Lower leg skin (tissue), 4 donors: Measurements from ENCODE around the gene ZER1. TPM values are rescaled to one million over a fixed set of nuclear protein-coding genes. Genes with fewer than 3 reads are reported as not detected.

Experiments used
- DNase-seq, 2 donors: peaks; one replicate each; pipeline ENCODE4 v3.0.0-alpha.2; 2019; ENCODE audit warnings: low spot score in 2 of 2
- H3K4me3 ChIP-seq: fragments of 200-600 bp; sonication (generic); 2 replicates; pipeline ENCODE4 v1.5.1; 2017; ENCODE audit warnings: mild to moderate bottlenecking, low read depth; ENCODE audit not compliant: poor library complexity, severe bottlenecking
- POLR2A ChIP-seq, 2 donors: fragments of 450-650 bp; IDR thresholded peaks; one replicate each; pipeline ENCODE4 v1.6.1; 2016 to 2017; ENCODE audit warnings: antibody characterized with exemption in 2 of 2, mild to moderate bottlenecking in 1 of 2, moderate library complexity in 1 of 2
- WGBS, 2 donors: methylation state at CpG; one replicate each; pipeline ENCODE4 v1.1.5; 2018; 5-methylcytosine and 5-hydroxymethylcytosine counted together
- intact Hi-C: fragments of 100-400 bp; cut with DNase I; formaldehyde crosslinking; loops from one replicate; pipeline ENCODE4 v1.15.0; 2023; ENCODE audit warnings: low total_unique reads
- total RNA-seq, 4 donors: library from RNA; depleted of rRNA; stranded (reverse); fragments of >200 nt; gene quantifications; one replicate each; pipeline ENCODE4 v1.1.0, GENCODE V29; 2016
- TF ChIP-seq, protein P1 (sequence below), 3 donors: fragments of 450-650 bp; IDR thresholded peaks; one replicate each; pipeline ENCODE4 v1.5.1; 2016; ENCODE audit warnings: antibody characterized with exemption in 3 of 3, mild to moderate bottlenecking in 3 of 3, moderate library complexity in 2 of 3

ZER1 gene
- total RNA-seq, 4 donors from 2014 or later = 66.5 to 104 (median 73.2) TPM

DNA sequence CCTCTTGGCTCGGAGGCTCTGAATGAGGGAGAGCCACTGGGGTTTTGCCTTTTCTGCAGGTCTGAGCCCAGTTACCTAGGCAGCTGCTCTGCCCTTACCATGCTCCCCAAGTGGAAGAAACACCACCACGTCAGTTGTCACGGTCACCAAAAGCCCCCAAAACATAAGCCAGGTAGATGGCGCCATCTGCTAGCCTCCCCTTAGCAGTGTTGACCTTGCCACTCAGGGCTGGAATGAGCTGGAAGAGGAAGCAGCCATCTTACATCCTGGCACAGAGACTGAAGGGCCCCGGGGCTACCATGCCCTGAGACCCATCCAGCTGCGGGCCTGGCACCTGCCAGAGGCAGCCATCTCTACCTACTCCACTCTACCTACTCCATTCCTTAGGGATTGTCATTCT lies 7.4 kb downstream of the ZER1 start:
- no peak for DNase-seq
- WGBS, 2 donors = 82 to 87% methylated on average over 5 to 6 of the region's 6 CpGs
- intact Hi-C loops = no loop called here
- TF ChIP-seq, protein P1, sequence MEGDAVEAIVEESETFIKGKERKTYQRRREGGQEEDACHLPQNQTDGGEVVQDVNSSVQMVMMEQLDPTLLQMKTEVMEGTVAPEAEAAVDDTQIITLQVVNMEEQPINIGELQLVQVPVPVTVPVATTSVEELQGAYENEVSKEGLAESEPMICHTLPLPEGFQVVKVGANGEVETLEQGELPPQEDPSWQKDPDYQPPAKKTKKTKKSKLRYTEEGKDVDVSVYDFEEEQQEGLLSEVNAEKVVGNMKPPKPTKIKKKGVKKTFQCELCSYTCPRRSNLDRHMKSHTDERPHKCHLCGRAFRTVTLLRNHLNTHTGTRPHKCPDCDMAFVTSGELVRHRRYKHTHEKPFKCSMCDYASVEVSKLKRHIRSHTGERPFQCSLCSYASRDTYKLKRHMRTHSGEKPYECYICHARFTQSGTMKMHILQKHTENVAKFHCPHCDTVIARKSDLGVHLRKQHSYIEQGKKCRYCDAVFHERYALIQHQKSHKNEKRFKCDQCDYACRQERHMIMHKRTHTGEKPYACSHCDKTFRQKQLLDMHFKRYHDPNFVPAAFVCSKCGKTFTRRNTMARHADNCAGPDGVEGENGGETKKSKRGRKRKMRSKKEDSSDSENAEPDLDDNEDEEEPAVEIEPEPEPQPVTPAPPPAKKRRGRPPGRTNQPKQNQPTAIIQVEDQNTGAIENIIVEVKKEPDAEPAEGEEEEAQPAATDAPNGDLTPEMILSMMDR (IDR thresholded peaks at IDR 0.05) = no peak
- no peak for TF ChIP-seq POLR2A (IDR thresholded peaks at IDR 0.05)
- no peak overlapping the region for H3K4me3 ChIP-seq

DNA sequence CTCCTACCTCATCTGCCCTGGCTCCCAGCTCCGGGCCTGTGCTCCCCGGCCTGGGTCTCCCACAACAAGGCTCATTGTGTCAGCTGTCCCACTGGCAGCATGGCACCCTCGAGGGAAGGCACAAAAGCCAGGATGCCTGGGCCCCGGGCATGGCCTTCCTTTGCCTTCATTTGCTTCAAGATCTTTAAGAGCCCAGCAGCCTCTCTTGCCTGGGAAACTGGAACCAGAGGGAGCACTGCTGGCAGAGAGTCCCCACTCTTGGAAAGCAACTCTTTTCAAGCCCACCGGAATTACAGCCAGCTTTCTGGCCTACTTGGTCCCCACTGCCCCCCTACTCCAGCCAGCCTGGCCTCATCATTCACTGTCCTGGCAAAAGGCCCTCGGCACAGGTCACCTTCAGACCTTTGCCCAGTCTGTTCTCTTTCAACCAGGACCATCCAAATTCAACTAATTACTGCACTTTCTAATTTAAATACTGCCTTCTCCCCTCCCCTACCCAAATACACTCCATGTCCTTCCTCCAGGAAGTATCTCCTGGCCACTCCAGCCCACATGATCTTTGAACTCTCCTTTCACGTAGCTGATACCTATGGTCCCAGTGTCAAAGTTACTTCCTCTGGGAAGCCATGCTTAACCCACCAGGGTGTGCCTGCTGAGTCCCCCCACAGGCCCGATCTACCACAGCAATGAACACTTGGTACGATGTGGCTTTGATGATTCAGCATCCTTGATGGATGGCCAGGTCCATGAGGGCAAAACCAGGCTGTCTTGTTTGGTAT lies 8.9 kb downstream of the ZER1 start:
- TF ChIP-seq, protein P1 (IDR thresholded peaks at IDR 0.05) = no peak
- no peak for TF ChIP-seq POLR2A (IDR thresholded peaks at IDR 0.05)
- intact Hi-C loops = no loop called here
- no peak overlapping the region for H3K4me3 ChIP-seq
- WGBS, 2 donors = 84 to 86% methylated on average over 9 of the region's 9 CpGs
- DNase-seq = no peak

DNA sequence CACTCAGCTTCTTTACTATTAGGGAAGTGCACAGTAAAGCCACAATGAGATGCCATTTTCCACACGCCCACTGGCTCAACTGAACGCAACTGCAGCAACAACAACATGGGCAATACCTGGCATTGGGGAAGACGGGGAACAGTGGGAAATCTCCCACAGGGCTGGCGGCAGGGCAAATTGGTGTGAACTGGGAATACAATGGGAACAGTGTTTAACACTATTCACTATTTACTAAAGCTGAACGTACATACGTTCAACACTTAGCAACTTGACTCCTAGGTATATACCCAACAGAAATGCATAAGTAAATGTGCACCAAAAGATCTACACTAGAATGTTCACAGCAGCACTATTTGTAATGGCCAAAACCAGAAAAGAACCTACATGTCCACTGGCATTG lies 14.1 kb downstream of the ZER1 start:
- intact Hi-C loops = no loop called here
- 69 to 80% methylated on average over 6 of the region's 6 CpGs for WGBS, 2 donors
- H3K4me3 ChIP-seq = no peak overlapping the region
- DNase-seq = no peak
- no peak for TF ChIP-seq POLR2A (IDR thresholded peaks at IDR 0.05)
- TF ChIP-seq, protein P1 (IDR thresholded peaks at IDR 0.05) = no peak

DNA sequence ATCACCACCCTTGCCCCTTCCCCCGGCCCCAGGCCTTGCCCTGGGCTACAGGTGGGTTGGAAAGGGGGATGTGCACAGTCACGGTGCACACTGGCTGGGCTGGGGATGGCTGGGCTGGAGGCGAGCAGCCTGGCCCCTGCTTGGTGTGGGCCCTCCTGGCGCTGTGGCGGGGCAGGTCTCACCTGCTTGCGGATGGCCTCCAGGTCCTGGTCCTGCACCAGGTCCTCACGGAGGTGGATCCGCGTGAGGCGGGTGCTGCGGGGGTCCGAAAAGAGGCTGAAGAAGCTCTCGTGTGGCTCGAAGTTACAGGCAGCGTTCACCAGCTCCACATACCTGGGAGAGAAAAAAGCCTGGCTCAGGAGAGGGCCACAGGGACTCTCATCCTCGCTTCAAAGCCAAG lies 18.1 kb downstream of the ZER1 start:
- intact Hi-C loops = no loop called here
- no peak for DNase-seq
- TF ChIP-seq POLR2A (IDR thresholded peaks at IDR 0.05) = no peak
- TF ChIP-seq, protein P1 (IDR thresholded peaks at IDR 0.05) = no peak
- 94% methylated on average over 16 of the region's 16 CpGs for whole genome bisulfite sequencing, 2 donors
- no peak overlapping the region for H3K4me3 ChIP-seq

DNA sequence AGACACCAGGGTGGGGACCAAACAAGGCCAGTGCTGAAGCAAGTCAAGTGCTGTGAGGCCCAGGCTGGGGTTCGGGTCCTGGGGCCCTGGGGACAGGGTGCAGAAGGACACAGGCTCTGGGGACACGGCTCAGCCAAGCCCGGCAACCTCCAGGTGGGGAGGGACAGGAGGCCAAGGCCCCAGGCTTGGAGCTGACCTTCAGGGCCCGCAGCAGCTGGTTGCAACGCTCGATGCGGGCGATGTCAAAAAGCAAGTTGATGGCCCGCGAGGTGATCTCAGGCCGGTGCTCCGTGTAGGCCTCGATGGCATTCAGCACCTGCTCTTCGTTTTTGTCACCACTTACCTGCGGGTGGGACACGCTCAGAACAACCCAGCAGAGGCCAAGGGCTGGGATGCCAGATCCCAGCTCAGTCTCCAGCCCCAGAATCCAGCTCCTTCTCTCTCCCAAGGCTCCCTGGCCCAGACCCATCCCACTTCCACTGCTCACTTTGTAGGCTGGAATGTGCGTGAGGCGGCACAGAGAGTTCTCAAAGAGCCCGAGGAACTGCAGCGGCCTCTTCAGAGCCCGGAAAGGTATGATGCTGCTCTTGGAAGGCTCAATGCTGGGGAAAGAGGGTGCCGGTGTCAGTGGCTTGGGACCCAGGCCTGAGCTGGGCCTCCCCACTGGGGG lies 20.7 kb downstream of the ZER1 start:
- 89 to 92% methylated on average over 17 to 22 of the region's 22 CpGs for WGBS, 2 donors
- H3K4me3 ChIP-seq = no peak overlapping the region
- intact Hi-C loops = no loop called here
- TF ChIP-seq POLR2A (IDR thresholded peaks at IDR 0.05) = no peak
- TF ChIP-seq, protein P1 (IDR thresholded peaks at IDR 0.05) = no peak
- DNase-seq = no peak
